Mesenchymal stem cell (in vitro differentiated cells and primary cell): ENCODE results near the gene SUSD2.

Experiments
- DNase-seq: peaks from one replicate; pipeline ENCODE4 v3.0.0-alpha.2; 2013
- H2AFZ ChIP-seq: one replicate; pipeline ENCODE4 v1.6.1; 2013; ENCODE audit warnings: low read depth, mild to moderate bottlenecking, control low read depth, inconsistent platforms, low read length, moderate library complexity
- H2AK5ac ChIP-seq: 2 replicates; pipeline ENCODE4 v1.6.1; 2013; ENCODE audit warnings: low read length, moderate library complexity, mild to moderate bottlenecking, inconsistent platforms; ENCODE audit not compliant: severe bottlenecking
- H2BK120ac ChIP-seq: one replicate; pipeline ENCODE4 v1.6.1; 2013; ENCODE audit warnings: low read depth, mild to moderate bottlenecking, inconsistent platforms, low read length, moderate library complexity
- H2BK12ac ChIP-seq, 2 experiments: one replicate each; pipeline ENCODE4 v1.6.1; 2013; ENCODE audit warnings: inconsistent platforms in 2 of 2, low read length in 2 of 2, mild to moderate bottlenecking in 2 of 2, moderate library complexity in 2 of 2, control low read depth in 1 of 2
- H2BK15ac ChIP-seq: one replicate; pipeline ENCODE4 v1.6.1; 2013; ENCODE audit warnings: mild to moderate bottlenecking, low read depth, inconsistent platforms; ENCODE audit not compliant: poor library complexity, severe bottlenecking
- H2BK5ac ChIP-seq: 2 replicates; pipeline ENCODE4 v1.6.1; 2013; ENCODE audit warnings: low read depth, mild to moderate bottlenecking, low read length, control low read depth, inconsistent platforms; ENCODE audit not compliant: poor library complexity, severe bottlenecking
- H3K14ac ChIP-seq, 2 experiments: one replicate each; pipeline ENCODE4 v1.6.1; 2013; ENCODE audit warnings: inconsistent platforms in 2 of 2, low read length in 2 of 2, control low read depth in 1 of 2, mild to moderate bottlenecking in 1 of 2, moderate library complexity in 1 of 2
- H3K18ac ChIP-seq, 2 experiments: one replicate each; pipeline ENCODE4 v1.6.1; 2013; ENCODE audit warnings: inconsistent platforms in 2 of 2, low read length in 2 of 2, control low read depth in 1 of 2, low read depth in 1 of 2, mild to moderate bottlenecking in 1 of 2
- H3K23ac ChIP-seq, 2 experiments: one replicate each; pipeline ENCODE4 v1.6.1; 2013; ENCODE audit warnings: inconsistent platforms in 2 of 2, low read length in 2 of 2, mild to moderate bottlenecking in 2 of 2, moderate library complexity in 2 of 2, control low read depth in 1 of 2
- H3K27ac ChIP-seq: 2 replicates; pipeline ENCODE4 v1.5.1; 2013; ENCODE audit warnings: mild to moderate bottlenecking, moderate library complexity, low read length, control low read depth, inconsistent platforms; ENCODE audit not compliant: poor library complexity, severe bottlenecking
- H3K27me3 ChIP-seq, 2 experiments: 2 replicates each; pipeline versions ENCODE4 v1.6.1 to v1.7.0; 2013; ENCODE audit warnings: low read length in 2 of 2, mild to moderate bottlenecking in 2 of 2, moderate library complexity in 2 of 2, control low read depth in 1 of 2, inconsistent platforms in 1 of 2; ENCODE audit not compliant: control insufficient read depth in 1 of 2, insufficient read depth in 1 of 2
- H3K36me3 ChIP-seq, 2 experiments: 2 replicates each; pipeline versions ENCODE4 v1.6.1 to v1.7.0; 2013; ENCODE audit warnings: low read length in 2 of 2, control low read depth in 1 of 2, inconsistent platforms in 1 of 2, low read depth in 1 of 2, mild to moderate bottlenecking in 1 of 2; ENCODE audit not compliant: insufficient read depth in 2 of 2, control insufficient read depth in 1 of 2
- H3K4ac ChIP-seq, 2 experiments: one replicate each; pipeline ENCODE4 v1.6.1; 2013; ENCODE audit warnings: inconsistent platforms in 2 of 2, low read length in 2 of 2, mild to moderate bottlenecking in 2 of 2, moderate library complexity in 2 of 2, control low read depth in 1 of 2, low read depth in 1 of 2
- H3K4me1 ChIP-seq: 2 replicates; pipeline ENCODE4 v1.6.1; 2013; ENCODE audit warnings: low read depth, low read length, control low read depth; ENCODE audit not compliant: control insufficient read depth, insufficient read depth
- H3K4me2 ChIP-seq: 2 replicates; pipeline ENCODE4 v1.6.1; 2013; ENCODE audit warnings: low read length, mild to moderate bottlenecking, inconsistent platforms; ENCODE audit not compliant: poor library complexity, severe bottlenecking
- H3K4me3 ChIP-seq, 2 experiments: 2 replicates each; pipeline versions ENCODE4 v1.5.1 to v1.7.0; 2013; ENCODE audit warnings: low read length in 2 of 2, mild to moderate bottlenecking in 2 of 2, control low read depth in 1 of 2, low read depth in 1 of 2; ENCODE audit not compliant: insufficient read depth in 1 of 2
- H3K79me1 ChIP-seq: replicated peaks from 2 replicates; pipeline ENCODE4 v1.6.1; 2013; ENCODE audit warnings: mild to moderate bottlenecking, control low read depth, low read length, inconsistent platforms; ENCODE audit not compliant: poor library complexity, severe bottlenecking
- H3K9ac ChIP-seq: 2 replicates; pipeline ENCODE4 v1.7.0; 2013; ENCODE audit warnings: mild to moderate bottlenecking, low read length, moderate library complexity
- H3K9me3 ChIP-seq: 2 replicates; pipeline ENCODE4 v1.7.0; 2013; ENCODE audit warnings: mild to moderate bottlenecking, low read length; ENCODE audit not compliant: control insufficient read depth
- H4K8ac ChIP-seq: one replicate; pipeline ENCODE4 v1.6.1; 2013; ENCODE audit warnings: inconsistent platforms, mild to moderate bottlenecking, low read length, moderate library complexity
- H4K91ac ChIP-seq: one replicate; pipeline ENCODE4 v1.6.1; 2013; ENCODE audit warnings: mild to moderate bottlenecking, low read length, inconsistent platforms
- WGBS: methylation state at CpG from one replicate; pipeline ENCODE4 v1.1.7; 2013; ENCODE audit warnings: mixed read lengths; 5-methylcytosine and 5-hydroxymethylcytosine counted together

SUSD2 gene

GRCh38 chr22:24153959-24154358, 27.3 kb upstream of the SUSD2 start:
- Histone ChIP-seq H2AK5ac (no peak overlapping the region), H3K27ac (no peak overlapping the region), H3K9ac (no peak overlapping the region), H3K4me1 (peaks cover 38% of the 10 kb centered on the region), H2BK120ac (peak overlapping the region; percentile 86), H4K8ac (peak overlapping the region; percentile 71), H3K9me3 (no peaks in the 10 kb centered on the region), H4K91ac (peak overlapping the region; percentile 96), H2BK5ac (no peak overlapping the region), H3K27me3 (no peaks in the 10 kb centered on the region), H3K36me3 (peaks cover 5 to 25% of the 10 kb centered on the region in 2 experiments), H3K14ac (peak overlapping the region in 1 of 2 experiments; percentile 37), H2BK12ac (peak overlapping the region; percentile 95 to 97), H3K4me2 (no peak overlapping the region), H3K18ac (peak overlapping the region; percentile 89 to 91), H3K4ac (peak overlapping the region; percentile 92 to 97), H3K79me1 (peaks cover 15% of the 10 kb centered on the region), H3K4me3 (no peak overlapping the region), H2AFZ (no peak overlapping the region), H3K23ac (no peak overlapping the region), H2BK15ac (peak overlapping the region; percentile 60)
- no peak for DNase-seq
- 89% methylated on average over 5 of the region's 7 CpGs for WGBS

GRCh38 chr22:24154826-24155225, 26.5 kb upstream of the SUSD2 start:
- H3K27me3 ChIP-seq = no peaks in the 10 kb centered on the region
- H2AFZ ChIP-seq = no peak overlapping the region
- peak overlapping the region; percentile 89 to 98 for H3K18ac ChIP-seq
- H3K4me1 ChIP-seq = peaks cover 38% of the 10 kb centered on the region
- H3K36me3 ChIP-seq = peaks cover 8 to 24% of the 10 kb centered on the region in 2 experiments
- peak overlapping the region; percentile 96 for H4K91ac ChIP-seq
- no peak overlapping the region for H2AK5ac ChIP-seq
- H4K8ac ChIP-seq = peak overlapping the region; percentile 90
- peak overlapping the region; percentile 74 for H2BK120ac ChIP-seq
- 93% methylated on average over 5 of the region's 5 CpGs for WGBS
- no peak overlapping the region for H3K27ac ChIP-seq
- H3K9ac ChIP-seq = peak overlapping the region; percentile 60
- H3K9me3 ChIP-seq = no peaks in the 10 kb centered on the region
- peaks cover 20% of the 10 kb centered on the region for H3K79me1 ChIP-seq
- no peak overlapping the region for H3K4me3 ChIP-seq
- no peak overlapping the region for H2BK5ac ChIP-seq
- H2BK12ac ChIP-seq = peak overlapping the region; percentile 86 to 95
- no peak for DNase-seq
- H2BK15ac ChIP-seq = peak overlapping the region; percentile 62
- no peak overlapping the region for H3K4me2 ChIP-seq
- peak overlapping the region in 1 of 2 experiments; percentile 96 for H3K23ac ChIP-seq
- H3K14ac ChIP-seq = peak overlapping the region in 1 of 2 experiments; percentile 98
- H3K4ac ChIP-seq = peak overlapping the region; percentile 62 to 85

- Histone ChIP-seq H3K4me3 (peak overlapping the region; percentile 71 to 96), H4K8ac (peak overlapping the region; percentile 90), H2BK15ac (peak overlapping the region; percentile 62), H3K9me3 (no peaks in the 10 kb centered on the region), H3K14ac (peak overlapping the region in 1 of 2 experiments; percentile 98), H2BK12ac (peak overlapping the region; percentile 86 to 95), H3K4me1 (peaks cover 38% of the 10 kb centered on the region), H3K4ac (peak overlapping the region; percentile 85 to 97), H2AK5ac (no peak overlapping the region), H3K4me2 (peak overlapping the region; percentile 98), H4K91ac (peak overlapping the region; percentile 96), H3K79me1 (peaks cover 26% of the 10 kb centered on the region), H3K9ac (peak overlapping the region; percentile 60), H3K23ac (peak overlapping the region in 1 of 2 experiments; percentile 96), H3K27ac (no peak overlapping the region), H3K36me3 (peaks cover 11 to 23% of the 10 kb centered on the region in 2 experiments), H2BK120ac (peak overlapping the region; percentile 74), H3K27me3 (no peaks in the 10 kb centered on the region), H2BK5ac (no peak overlapping the region), H3K18ac (peak overlapping the region; percentile 89 to 99), H2AFZ (peak overlapping the region; percentile 21)
- peak; percentile 77 for DNase-seq
- WGBS = 2% methylated on average over 41 of the region's 41 CpGs
Measured at GRCh38 chr22:24155627-24156140, 25.6 kb upstream of the SUSD2 start.

GRCh38 chr22:24156141-24156912, 25.0 kb upstream of the SUSD2 start:
- H2BK120ac ChIP-seq = peak overlapping the region; percentile 29
- H3K9ac ChIP-seq = peak overlapping the region; percentile 87
- peaks cover 38% of the 10 kb centered on the region for H3K4me1 ChIP-seq
- peak overlapping the region; percentile 62 for H4K91ac ChIP-seq
- peak overlapping the region; percentile 98 for H3K4me2 ChIP-seq
- no peak overlapping the region for H3K27ac ChIP-seq
- H4K8ac ChIP-seq = peak overlapping the region; percentile 69
- peaks cover 11 to 24% of the 10 kb centered on the region in 2 experiments for H3K36me3 ChIP-seq
- H2AFZ ChIP-seq = no peak overlapping the region
- H3K23ac ChIP-seq = peak overlapping the region in 1 of 2 experiments; percentile 86
- 2% methylated on average over 68 of the region's 77 CpGs for WGBS
- peak overlapping the region; percentile 12 for H2BK15ac ChIP-seq
- no peak overlapping the region for H2BK5ac ChIP-seq
- H3K27me3 ChIP-seq = no peaks in the 10 kb centered on the region
- H2AK5ac ChIP-seq = no peak overlapping the region
- peak overlapping the region; percentile 89 to 99 for H3K18ac ChIP-seq
- peak overlapping the region; percentile 6 to 85 for H2BK12ac ChIP-seq
- H3K4ac ChIP-seq = peak overlapping the region; percentile 83 to 98
- peak overlapping the region in 1 of 2 experiments; percentile 96 for H3K14ac ChIP-seq
- DNase-seq = peak; percentile 76
- H3K4me3 ChIP-seq = peak overlapping the region; percentile 71 to 96
- H3K79me1 ChIP-seq = peaks cover 28% of the 10 kb centered on the region
- H3K9me3 ChIP-seq = no peaks in the 10 kb centered on the region
